Activated T-helper 2 cell treated with anti-CD3 and anti-CD28 coated beads, Interferon-gamma antibody, Interleukin-2, Interleukin-4, amounts not matched to agents 10 μg/mL and 5 μg/mL and 100 μg/mL, durations not matched to agents 14 hours and 24 hours and 36 hours (primary cell): ENCODE measurements around the gene RANBP3L. TPM values are rescaled to one million over a fixed set of nuclear protein-coding genes. Genes with fewer than 3 reads are reported as not detected.

Source experiments
- DNase-seq: peaks from one replicate; pipeline ENCODE4 v3.0.0; 2021; ENCODE audit warnings: low spot score
- H3K27ac Mint-ChIP-seq: one replicate; pipeline ENCODE4 v1.8.0; 2021; ENCODE audit warnings: mixed read lengths
- H3K27me3 Mint-ChIP-seq: one replicate; pipeline ENCODE4 v1.8.0; 2021; ENCODE audit warnings: low read depth, mixed read lengths
- H3K36me3 Mint-ChIP-seq: one replicate; pipeline ENCODE4 v1.8.0; 2021; ENCODE audit warnings: low read depth, mixed read lengths
- H3K4me1 Mint-ChIP-seq: one replicate; pipeline ENCODE4 v1.8.0; 2021; ENCODE audit warnings: low read depth, mixed read lengths
- H3K4me3 Mint-ChIP-seq: one replicate; pipeline ENCODE4 v1.8.0; 2021; ENCODE audit warnings: low read depth, mild to moderate bottlenecking, moderate library complexity, mixed read lengths
- H3K9me3 Mint-ChIP-seq: one replicate; pipeline ENCODE4 v1.8.0; 2021; ENCODE audit warnings: mixed read lengths
- intact Hi-C: fragments of 100-400 bp; cut with micrococcal nuclease; formaldehyde crosslinking; loops from one replicate; pipeline ENCODE4 v1.15.1; 2023
- total RNA-seq: library from RNA; stranded (reverse); gene quantifications from 2 replicates; pipeline ENCODE4 v1.2.3, GENCODE V29; 2022

Gene RANBP3L
- total RNA-seq, 1 donor from 2014 or later = not detected

- intact Hi-C loops = no loop called here
Observed at GRCh38 chr5:36251218-36251617, 50.5 kb downstream of the RANBP3L start.

GRCh38 chr5:36250427-36250826 lies 51.3 kb downstream of the RANBP3L start:
- Mint-ChIP-seq H3K27ac (no peak overlapping the region), H3K4me3 (no peak overlapping the region), H3K9me3 (no peaks in the 10 kb centered on the region), H3K27me3 (peaks cover 35% of the 10 kb centered on the region), H3K36me3 (no peaks in the 10 kb centered on the region), H3K4me1 (no peaks in the 10 kb centered on the region)
- intact Hi-C loops = no loop called here
- DNase-seq = no peak

More at GRCh38 chr5:36251218-36251617, 50.5 kb downstream of the RANBP3L start:
- Mint-ChIP-seq H3K27me3 (peaks cover 41% of the 10 kb centered on the region), H3K4me3 (no peak overlapping the region), H3K27ac (no peak overlapping the region), H3K36me3 (no peaks in the 10 kb centered on the region), H3K4me1 (no peaks in the 10 kb centered on the region), H3K9me3 (no peaks in the 10 kb centered on the region)
- no peak for DNase-seq

- DNase-seq = no peak
- peaks cover 26% of the 10 kb centered on the region for H3K27me3 Mint-ChIP-seq
- H3K36me3 Mint-ChIP-seq = no peaks in the 10 kb centered on the region
- peaks cover 12% of the 10 kb centered on the region for H3K4me1 Mint-ChIP-seq
- H3K27ac Mint-ChIP-seq = no peak overlapping the region
- no peaks in the 10 kb centered on the region for H3K9me3 Mint-ChIP-seq
- no peak overlapping the region for H3K4me3 Mint-ChIP-seq
- intact Hi-C loops = loop anchor here (10.0 kb wide), 2 partner anchors 171 to 461 kb away; no protein-coding TSS in a partner anchor
Observed at GRCh38 chr5:36246036-36246800, 55.5 kb downstream of the RANBP3L start.

GRCh38 chr5:36244076-36244475 lies 57.6 kb downstream of the RANBP3L start:
- H3K27ac Mint-ChIP-seq = no peak overlapping the region
- peaks cover 18% of the 10 kb centered on the region for H3K27me3 Mint-ChIP-seq
- no peaks in the 10 kb centered on the region for H3K9me3 Mint-ChIP-seq
- H3K4me1 Mint-ChIP-seq = peaks cover 23% of the 10 kb centered on the region
- H3K4me3 Mint-ChIP-seq = no peak overlapping the region
- no peaks in the 10 kb centered on the region for H3K36me3 Mint-ChIP-seq
- no peak for DNase-seq
- intact Hi-C loops = loop anchor here (10.0 kb wide), 2 partner anchors 169 to 459 kb away; no protein-coding TSS in a partner anchor

GRCh38 chr5:36243653-36244052 lies 58.0 kb downstream of the RANBP3L start:
- Mint-ChIP-seq H3K36me3 (no peaks in the 10 kb centered on the region), H3K9me3 (no peaks in the 10 kb centered on the region), H3K4me3 (peak overlapping the region; percentile 40), H3K27ac (peak overlapping the region; percentile 6), H3K27me3 (peaks cover 18% of the 10 kb centered on the region), H3K4me1 (peaks cover 26% of the 10 kb centered on the region)
- intact Hi-C loops = loop anchor here (10.0 kb wide), 2 partner anchors 169 to 459 kb away; no protein-coding TSS in a partner anchor
- DNase-seq = no peak

GRCh38 chr5:36242534-36243485 lies 58.9 kb downstream of the RANBP3L start:
- Mint-ChIP-seq H3K4me1 (peaks cover 28% of the 10 kb centered on the region), H3K27me3 (peaks cover 14% of the 10 kb centered on the region), H3K36me3 (no peaks in the 10 kb centered on the region), H3K9me3 (no peaks in the 10 kb centered on the region), H3K4me3 (peak overlapping the region; percentile 80), H3K27ac (peak overlapping the region; percentile 94)
- intact Hi-C loops = loop anchor here (1.0 to 10.0 kb wide), 4 partner anchors 92 to 633 kb away; partner anchors contain the start of genes LMBRD2 and NIPBL
- DNase-seq = no peak

GRCh38 chr5:36241631-36242533 lies 59.8 kb downstream of the RANBP3L start, which contains the start of gene NADK2:
NADK2 (minus strand) TSS chr5:36241925; CDS start chr5:36241798, 127 bp downstream.
- no peaks in the 10 kb centered on the region for H3K9me3 Mint-ChIP-seq
- peak; percentile 92 for DNase-seq
- H3K27me3 Mint-ChIP-seq = peaks cover 12% of the 10 kb centered on the region
- H3K4me3 Mint-ChIP-seq = peak within 1 kb of the TSS; percentile 82
- peak within 1 kb of the TSS; percentile 94 for H3K27ac Mint-ChIP-seq
- intact Hi-C loops = loop anchor here (1.0 to 10.0 kb wide), 4 partner anchors 91 to 634 kb away; partner anchors contain the start of genes LMBRD2 and NIPBL
- H3K4me1 Mint-ChIP-seq = peaks cover 28% of the 10 kb centered on the region
- H3K36me3 Mint-ChIP-seq = no peaks in the 10 kb centered on the region

- intact Hi-C loops = loop anchor here (10.0 kb wide), 2 partner anchors 166 to 456 kb away; no protein-coding TSS in a partner anchor
- Mint-ChIP-seq H3K9me3 (no peaks in the 10 kb centered on the region), H3K27ac (peak overlapping the region; percentile 65), H3K36me3 (no peaks in the 10 kb centered on the region), H3K4me1 (peaks cover 28% of the 10 kb centered on the region), H3K4me3 (peak overlapping the region; percentile 82), H3K27me3 (peaks cover 12% of the 10 kb centered on the region)
- DNase-seq = peak; percentile 18
Observed at GRCh38 chr5:36240779-36241630, 60.7 kb downstream of the RANBP3L start.

- H3K9me3 Mint-ChIP-seq = no peaks in the 10 kb centered on the region
- intact Hi-C loops = loop anchor here (10.0 kb wide), 2 partner anchors 165 to 455 kb away; no protein-coding TSS in a partner anchor
- H3K4me3 Mint-ChIP-seq = peak overlapping the region; percentile 82
- peak overlapping the region; percentile 2 for H3K27ac Mint-ChIP-seq
- H3K4me1 Mint-ChIP-seq = peaks cover 28% of the 10 kb centered on the region
- no peaks in the 10 kb centered on the region for H3K36me3 Mint-ChIP-seq
- no peak for DNase-seq
- peaks cover 11% of the 10 kb centered on the region for H3K27me3 Mint-ChIP-seq
Observed at GRCh38 chr5:36239370-36240293, 62.1 kb downstream of the RANBP3L start.

- no peak overlapping the region for H3K4me3 Mint-ChIP-seq
- intact Hi-C loops = no loop called here
- no peaks in the 10 kb centered on the region for H3K9me3 Mint-ChIP-seq
- no peak for DNase-seq
- H3K4me1 Mint-ChIP-seq = peaks cover 22% of the 10 kb centered on the region
- H3K27me3 Mint-ChIP-seq = peaks cover 3% of the 10 kb centered on the region
- no peaks in the 10 kb centered on the region for H3K36me3 Mint-ChIP-seq
- H3K27ac Mint-ChIP-seq = no peak overlapping the region
Observed at GRCh38 chr5:36238502-36239295, 63.0 kb downstream of the RANBP3L start.
